Endothelial cell of umbilical vein (primary cell): ENCODE data around the gene C1orf115. TPM values are rescaled to one million over a fixed set of nuclear protein-coding genes. Genes with fewer than 3 reads are reported as not detected.
A peak's percentile ranks its signal among the peaks of the same experiment; 100 is the strongest.

Experiments used
- BruUV-seq: library from RNA; stranded (reverse); fragments of 400-500 nt; replicated peaks from 2 replicates; lab custom pipeline; 2021; lab: Mats Ljungman, UMichigan
- CTCF ChIA-PET: fragments of 300-600, 350-600 bp; sonication (Branson Sonifier 250); formaldehyde crosslinking; loops from one replicate; lab custom pipeline; 2021; ENCODE audit warnings: antibody characterized with exemption, inconsistent platforms; lab: Charles Lee
- POLR2A ChIA-PET: fragments of 300-600, 350-600 bp; sonication (Branson Sonifier 250); formaldehyde crosslinking; loops from one replicate; lab custom pipeline; 2021; ENCODE audit warnings: antibody characterized with exemption, inconsistent platforms; lab: Charles Lee
- DNase-seq: peaks from one replicate; pipeline ENCODE4 v3.0.0-alpha.2; 2011; ENCODE audit warnings: low read depth, low spot score
- FAIRE-seq: peaks from 2 replicates; lab custom pipeline; 2011; peaks lifted over from hg19 to GRCh38; lab: Jason Lieb, UNC
- H2AFZ ChIP-seq: 2 replicates; pipeline ENCODE4 v1.6.0; 2012; ENCODE audit warnings: low read depth, low read length, control low read depth, inconsistent platforms
- H3K27ac ChIP-seq: 2 replicates; pipeline ENCODE4 v1.5.1; 2011; ENCODE audit warnings: low read depth, mild to moderate bottlenecking, control low read depth, low read length, moderate library complexity; ENCODE audit not compliant: insufficient read depth
- H3K27me3 ChIP-seq, 2 experiments: 2 replicates each; pipeline versions ENCODE4 v1.6.0 to v1.6.1; 2011; ENCODE audit warnings: low read length in 2 of 2, mixed read lengths in 1 of 2; ENCODE audit not compliant: control insufficient read depth in 2 of 2, insufficient read depth in 2 of 2
- H3K36me3 ChIP-seq, 2 experiments: 2 replicates in 1 of 2; 3 replicates in 1 of 2; pipeline ENCODE4 v1.5.1; 2011; ENCODE audit warnings: low read length in 2 of 2, mild to moderate bottlenecking in 1 of 2, moderate library complexity in 1 of 2; ENCODE audit not compliant: control insufficient read depth in 2 of 2, insufficient read depth in 2 of 2; ENCODE audit errors: extremely low read depth in 1 of 2
- H3K4me1 ChIP-seq: 3 replicates; pipeline ENCODE4 v1.5.1; 2011; ENCODE audit warnings: mild to moderate bottlenecking, low read length; ENCODE audit not compliant: control insufficient read depth, insufficient read depth; ENCODE audit errors: extremely low read depth
- H3K4me2 ChIP-seq: 2 replicates; pipeline ENCODE4 v1.6.1; 2011; ENCODE audit warnings: low read length, control low read depth, mixed read lengths; ENCODE audit not compliant: insufficient read depth
- H3K4me3 ChIP-seq, 3 experiments: fragments of 200-600 bp in 1 of 3; sonication (generic), shearing (Covaris generic) in 1 of 3; replicated peaks in 1 of 3; 2 replicates each; pipeline ENCODE4 v1.5.1; 2011 to 2016; ENCODE audit warnings: control low read depth in 3 of 3, low read length in 3 of 3, mild to moderate bottlenecking in 2 of 3, inconsistent platforms in 1 of 3, low read depth in 1 of 3, moderate library complexity in 1 of 3; ENCODE audit not compliant: insufficient read depth in 1 of 3
- H3K79me2 ChIP-seq: 2 replicates; pipeline ENCODE4 v1.6.0; 2012; ENCODE audit warnings: low read length, inconsistent platforms; ENCODE audit not compliant: control insufficient read depth, insufficient read depth
- H3K9ac ChIP-seq: replicated peaks from 2 replicates; pipeline ENCODE3; 2011; ENCODE audit warnings: low read length, control low read depth; ENCODE audit not compliant: insufficient read depth; ENCODE audit errors: extremely low read depth
- H3K9me1 ChIP-seq: replicated peaks from 3 replicates; pipeline ENCODE4 v1.6.0; 2011; ENCODE audit warnings: mild to moderate bottlenecking, low read length; ENCODE audit not compliant: control insufficient read depth, insufficient read depth; ENCODE audit errors: extremely low read depth
- H3K9me3 ChIP-seq: replicated peaks from 2 replicates; pipeline ENCODE4 v1.5.1; 2012; ENCODE audit warnings: low read length, inconsistent platforms; ENCODE audit not compliant: control insufficient read depth, insufficient read depth
- H4K20me1 ChIP-seq: replicated peaks from 2 replicates; pipeline ENCODE3; 2011; ENCODE audit warnings: mild to moderate bottlenecking, low read length; ENCODE audit not compliant: control insufficient read depth, insufficient read depth; ENCODE audit errors: extremely low read depth
- EZH2 ChIP-seq: IDR thresholded peaks from 2 replicates; pipeline ENCODE4 v1.6.1; 2012; ENCODE audit warnings: borderline replicate concordance, low read depth, mild to moderate bottlenecking, moderate library complexity, low read length, inconsistent platforms; ENCODE audit not compliant: severe bottlenecking
- FOS ChIP-seq: IDR thresholded peaks from 2 replicates; pipeline ENCODE4 v1.6.1; 2011; ENCODE audit warnings: mild to moderate bottlenecking, low read length, moderate library complexity, borderline replicate concordance; ENCODE audit not compliant: insufficient read depth
- GATA2 ChIP-seq: IDR thresholded peaks from 2 replicates; pipeline ENCODE4 v1.7.0; 2011; ENCODE audit warnings: low read depth, mild to moderate bottlenecking, moderate library complexity, mixed read lengths, low read length; ENCODE audit not compliant: insufficient read length, insufficient read depth
- JUN ChIP-seq: IDR thresholded peaks from 2 replicates; pipeline ENCODE4 v1.6.1; 2011; ENCODE audit warnings: borderline replicate concordance, low read depth; ENCODE audit not compliant: insufficient read length, insufficient read depth
- MAX ChIP-seq: IDR thresholded peaks from 2 replicates; pipeline ENCODE4 v1.6.1; 2011; ENCODE audit not compliant: insufficient read depth, insufficient read length
- MYC ChIP-seq: IDR thresholded peaks from one replicate; pipeline ENCODE4 v1.6.1; 2011; ENCODE audit warnings: mild to moderate bottlenecking, low read depth, low read length
- POLR2A ChIP-seq: IDR thresholded peaks from 2 replicates; pipeline ENCODE4 v1.6.1; 2012; ENCODE audit warnings: low read depth, mild to moderate bottlenecking, control low read depth, low read length
- POLR2AphosphoS5 ChIP-seq: IDR thresholded peaks from 2 replicates; pipeline ENCODE4 v1.6.1; 2012; ENCODE audit warnings: low read depth, mild to moderate bottlenecking, control low read depth, low read length, moderate library complexity; ENCODE audit not compliant: insufficient read depth
- dilution Hi-C: fragments of 300-500 bp; cut with MboI; formaldehyde crosslinking; loops from one replicate; pipeline ENCODE4 v1.15.0; 2019; ENCODE audit warnings: low sequenced_read_pairs; ENCODE audit not compliant: extremely low pct_ligation_motif_present
- intact Hi-C: fragments of 100-400 bp; cut with micrococcal nuclease; formaldehyde crosslinking; loops from one replicate; pipeline ENCODE4 v1.10.0; 2022
- polyA plus RNA-seq, 4 experiments: library from polyadenylated mRNA; depleted of rRNA in 3 of 4; stranded (reverse) in 3 of 4; unstranded in 1 of 4; fragments of >200 nt; gene quantifications; 2 replicates each; pipeline versions ENCODE4 v1.2.1 to v1.2.3, GENCODE V29; 2011 to 2012; ENCODE audit warnings: missing spikeins in 1 of 4
- total RNA-seq: library from RNA; stranded (reverse); gene quantifications from 2 replicates; pipeline ENCODE4 v1.2.3, GENCODE V29; 2021
- TF ChIP-seq, protein P1 (sequence below), 2 donors: IDR thresholded peaks; 1 replicate in 1 of 2; 2 replicates in 1 of 2; pipeline ENCODE4 v1.5.1; 2011; ENCODE audit warnings: low read length in 2 of 2, mild to moderate bottlenecking in 2 of 2, moderate library complexity in 2 of 2, control low read depth in 1 of 2, inconsistent platforms in 1 of 2, low read depth in 1 of 2; ENCODE audit not compliant: insufficient read depth in 1 of 2; ENCODE audit errors: extremely low read depth in 1 of 2

The C1orf115 gene
- total and polyA plus RNA-seq, 2 donors (not counting 3 experiments of a cell fraction or from before 2014, with no cell fraction given): 11.1 to 16.4 TPM

GRCh38 chr1:220748089-220748934, 58.1 kb downstream of the C1orf115 start, which contains the start of gene MTARC2:
MTARC2 (plus strand) TSS chr1:220748322; CDS start chr1:220748532, 210 bp downstream.
- H3K4me1 ChIP-seq: peaks cover 14% of the 10 kb centered on the region
- TSS peak; percentile 41 for BruUV-seq
- H3K9me1 ChIP-seq: no peaks in the 10 kb centered on the region
- peak within 1 kb of the TSS; percentile 56 for H3K4me2 ChIP-seq
- intact Hi-C loops: loop anchor here (1.0 to 2.0 kb wide), 3 partner anchors 15 to 58 kb away; partner anchors contain the start of gene C1orf115
- POLR2A ChIA-PET: interaction anchor here (1.5 kb wide), 1 partner anchor 15 kb away, joined by 9 read pairs; no protein-coding TSS in a partner anchor
- peak within 1 kb of the TSS; percentile 64 for H3K9ac ChIP-seq
- H3K27ac ChIP-seq: peak within 1 kb of the TSS; percentile 42
- peak within 1 kb of the TSS; percentile 70 for H2AFZ ChIP-seq
- peaks cover 19% of the 10 kb centered on the region for H3K79me2 ChIP-seq
- FAIRE-seq (peak; percentile 98), DNase-seq (peak; percentile 85)
- H3K9me3 ChIP-seq: no peaks in the 10 kb centered on the region
- CTCF ChIA-PET: interaction anchor here (0.6 to 5.7 kb wide), 10 partner anchors 8 to 452 kb away, joined by 3 to 82 read pairs (median 5); no protein-coding TSS in a partner anchor
- H4K20me1 ChIP-seq: no peaks in the 10 kb centered on the region
- no peaks in the 10 kb centered on the region for H3K27me3 ChIP-seq
- no peaks in the 10 kb centered on the region for H3K36me3 ChIP-seq
- dilution Hi-C loops: no loop called here
- peak within 1 kb of the TSS; percentile 60 to 78 (median 74) for H3K4me3 ChIP-seq
- TF ChIP-seq EZH2 (no peak), MAX (no peak), GATA2 (no peak), POLR2AphosphoS5 (peak; percentile 83), MYC (no peak), POLR2A (peak; percentile 88), JUN (no peak), FOS (no peak)
- TF ChIP-seq, protein P1, sequence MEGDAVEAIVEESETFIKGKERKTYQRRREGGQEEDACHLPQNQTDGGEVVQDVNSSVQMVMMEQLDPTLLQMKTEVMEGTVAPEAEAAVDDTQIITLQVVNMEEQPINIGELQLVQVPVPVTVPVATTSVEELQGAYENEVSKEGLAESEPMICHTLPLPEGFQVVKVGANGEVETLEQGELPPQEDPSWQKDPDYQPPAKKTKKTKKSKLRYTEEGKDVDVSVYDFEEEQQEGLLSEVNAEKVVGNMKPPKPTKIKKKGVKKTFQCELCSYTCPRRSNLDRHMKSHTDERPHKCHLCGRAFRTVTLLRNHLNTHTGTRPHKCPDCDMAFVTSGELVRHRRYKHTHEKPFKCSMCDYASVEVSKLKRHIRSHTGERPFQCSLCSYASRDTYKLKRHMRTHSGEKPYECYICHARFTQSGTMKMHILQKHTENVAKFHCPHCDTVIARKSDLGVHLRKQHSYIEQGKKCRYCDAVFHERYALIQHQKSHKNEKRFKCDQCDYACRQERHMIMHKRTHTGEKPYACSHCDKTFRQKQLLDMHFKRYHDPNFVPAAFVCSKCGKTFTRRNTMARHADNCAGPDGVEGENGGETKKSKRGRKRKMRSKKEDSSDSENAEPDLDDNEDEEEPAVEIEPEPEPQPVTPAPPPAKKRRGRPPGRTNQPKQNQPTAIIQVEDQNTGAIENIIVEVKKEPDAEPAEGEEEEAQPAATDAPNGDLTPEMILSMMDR (IDR thresholded peaks at IDR 0.05; ENCODE audit: extremely low read depth in 1 of 2, insufficient read depth in 1 of 2, low read depth in 1 of 2, low read length in 2 of 2): no peak

Other genes starting within 250 kb of the C1orf115 start
- gene MARK1, start 162.2 kb upstream of the C1orf115 start, total RNA-seq: 5.5 and 6.0 TPM in 2 replicates
- 1.2 and 1.4 TPM in 2 replicates for gene MARK1, start 162.2 kb upstream of the C1orf115 start, polyA plus RNA-seq
- 12.0 and 14.1 TPM in 2 replicates for gene MTARC2, start 58.0 kb downstream of the C1orf115 start, total RNA-seq
- 9.8 and 10.7 TPM in 2 replicates for gene MTARC2, start 58.0 kb downstream of the C1orf115 start, polyA plus RNA-seq
- gene MTARC1, start 96.5 kb downstream of the C1orf115 start, total RNA-seq: 3.5 and 4.8 TPM in 2 replicates
- 0.43 and 0.62 TPM in 2 replicates for gene MTARC1, start 96.5 kb downstream of the C1orf115 start, polyA plus RNA-seq
- gene HLX, start 189.1 kb downstream of the C1orf115 start, total RNA-seq: 33.5 and 39.1 TPM in 2 replicates
- gene HLX, start 189.1 kb downstream of the C1orf115 start, polyA plus RNA-seq: 6.7 and 7.5 TPM in 2 replicates